ENCODE results near the gene PKLR. TPM values are rescaled to one million over a fixed set of nuclear protein-coding genes. Genes with fewer than 3 reads are reported as not detected.
A peak's percentile ranks its signal among the peaks of the same experiment; 100 is the strongest.

The PKLR gene
- total and polyA plus RNA-seq, 2 donors (not counting 1 experiment from before 2014, with no cell fraction given): not detected

DNA sequence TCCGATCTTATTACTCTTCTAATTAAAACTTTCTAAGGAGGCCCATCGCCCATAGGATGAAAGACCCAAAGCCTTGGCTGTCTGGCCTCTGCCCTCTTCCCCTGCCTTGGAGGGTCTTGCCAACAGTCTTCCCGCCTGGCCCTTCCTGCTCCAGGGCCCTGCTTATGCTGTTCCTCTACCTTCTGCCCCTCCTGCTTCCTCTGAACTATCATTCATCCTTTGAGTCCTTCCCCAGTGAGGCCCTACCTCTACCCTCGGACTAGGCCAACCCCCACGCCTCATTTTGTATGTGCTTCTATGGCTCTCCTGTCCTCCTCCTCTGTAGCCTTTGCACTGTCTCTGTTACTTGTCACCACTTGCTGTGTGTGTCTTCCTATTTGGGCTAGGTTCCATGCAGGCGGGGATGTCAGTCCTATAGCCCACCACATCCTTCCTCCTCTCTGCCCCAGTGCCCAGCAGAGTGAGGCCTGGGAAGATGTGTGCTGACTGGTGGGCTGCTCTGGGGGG is 24.8 kb upstream of the PKLR start:
- peak overlapping the region; percentile 57 for H3K4me3 Mint-ChIP-seq
- 93% methylated on average over 5 of the region's 6 CpGs for WGBS (ENCODE audit: insufficient coverage)
- no peak for ATAC-seq (ENCODE audit: low read depth)
- peaks cover 7 to 24% of the 10 kb centered on the region in 2 donors for H3K4me1 ChIP-seq (ENCODE audit: control insufficient read depth in 2 of 2, insufficient read depth in 2 of 2, low read length in 2 of 2)
- H3K79me2 ChIP-seq (ENCODE audit: control insufficient read depth, insufficient read depth, low read length): peaks cover 4% of the 10 kb centered on the region
- no peaks in the 10 kb centered on the region for H3K27me3 ChIP-seq (replicated peaks in 1 of 4; ENCODE audit: control extremely low read depth in 1 of 4, control insufficient read depth in 3 of 4, insufficient read depth in 4 of 4, low read length in 3 of 4)
- H3K27ac Mint-ChIP-seq: peak overlapping the region; percentile 23
- no peaks in the 10 kb centered on the region for H3K9me3 Mint-ChIP-seq (ENCODE audit: insufficient read depth)
- ChIA-PET POLR2A (interaction anchor here (0.6 kb wide), 1 partner anchor 302 kb away, joined by 3 read pairs; no protein-coding TSS in a partner anchor), CTCF (interaction anchor here (0.6 to 1.0 kb wide), 3 partner anchors 13 to 122 kb away, joined by 3 read pairs; no protein-coding TSS in a partner anchor)
- H3K4me1 Mint-ChIP-seq: peaks cover 12% of the 10 kb centered on the region
- H3K4me2 ChIP-seq (replicated peaks; ENCODE audit: low read depth, low read length, poor library complexity, severe bottlenecking): no peak overlapping the region
- no peaks in the 10 kb centered on the region for H3K9me3 ChIP-seq (ENCODE audit: control extremely low read depth in 1 of 3, control insufficient read depth in 2 of 3, insufficient read depth in 1 of 3, low read length in 2 of 3)
- H3K4me3 ChIP-seq (ENCODE audit: control extremely low read depth in 1 of 5, extremely low read depth in 1 of 5, insufficient read depth in 1 of 5, low read depth in 2 of 5, low read length in 4 of 5): no peak overlapping the region
- no peak overlapping the region for H2AFZ ChIP-seq (ENCODE audit: insufficient read depth, low read depth, low read length, poor library complexity, severe bottlenecking)
- no peaks in the 10 kb centered on the region for H3K27me3 Mint-ChIP-seq
- no peak for TF ChIP-seq EZH2 (IDR thresholded peaks at IDR 0.05; ENCODE audit: borderline replicate concordance, insufficient read depth, low read depth, low read length, poor library complexity, severe bottlenecking)
- TF ChIP-seq, protein P1, sequence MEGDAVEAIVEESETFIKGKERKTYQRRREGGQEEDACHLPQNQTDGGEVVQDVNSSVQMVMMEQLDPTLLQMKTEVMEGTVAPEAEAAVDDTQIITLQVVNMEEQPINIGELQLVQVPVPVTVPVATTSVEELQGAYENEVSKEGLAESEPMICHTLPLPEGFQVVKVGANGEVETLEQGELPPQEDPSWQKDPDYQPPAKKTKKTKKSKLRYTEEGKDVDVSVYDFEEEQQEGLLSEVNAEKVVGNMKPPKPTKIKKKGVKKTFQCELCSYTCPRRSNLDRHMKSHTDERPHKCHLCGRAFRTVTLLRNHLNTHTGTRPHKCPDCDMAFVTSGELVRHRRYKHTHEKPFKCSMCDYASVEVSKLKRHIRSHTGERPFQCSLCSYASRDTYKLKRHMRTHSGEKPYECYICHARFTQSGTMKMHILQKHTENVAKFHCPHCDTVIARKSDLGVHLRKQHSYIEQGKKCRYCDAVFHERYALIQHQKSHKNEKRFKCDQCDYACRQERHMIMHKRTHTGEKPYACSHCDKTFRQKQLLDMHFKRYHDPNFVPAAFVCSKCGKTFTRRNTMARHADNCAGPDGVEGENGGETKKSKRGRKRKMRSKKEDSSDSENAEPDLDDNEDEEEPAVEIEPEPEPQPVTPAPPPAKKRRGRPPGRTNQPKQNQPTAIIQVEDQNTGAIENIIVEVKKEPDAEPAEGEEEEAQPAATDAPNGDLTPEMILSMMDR (IDR thresholded peaks at IDR 0.05): no peak
- H3K27ac ChIP-seq (ENCODE audit: low read length in 2 of 2): peak overlapping the region in 1 of 2 donors; percentile 12
- no peak overlapping the region for H3K9ac ChIP-seq (ENCODE audit: low read length)
- intact Hi-C loops (cut with micrococcal nuclease): loop anchor here (10.0 kb wide), 1 partner anchor 1179 kb away; the partner anchor contains the start of gene MEF2D
- DNase-seq: peak; percentile 34
- no peaks in the 10 kb centered on the region for H4K20me1 ChIP-seq (ENCODE audit: control insufficient read depth, insufficient read depth, low read length, poor library complexity, severe bottlenecking)
- peaks cover 0 to 11% of the 10 kb centered on the region in 2 experiments for H3K36me3 ChIP-seq (replicated peaks in 1 of 2; ENCODE audit: control extremely low read depth in 1 of 2, control insufficient read depth in 1 of 2, extremely low read depth in 1 of 2, insufficient read depth in 2 of 2, low read length in 1 of 2)

DNA sequence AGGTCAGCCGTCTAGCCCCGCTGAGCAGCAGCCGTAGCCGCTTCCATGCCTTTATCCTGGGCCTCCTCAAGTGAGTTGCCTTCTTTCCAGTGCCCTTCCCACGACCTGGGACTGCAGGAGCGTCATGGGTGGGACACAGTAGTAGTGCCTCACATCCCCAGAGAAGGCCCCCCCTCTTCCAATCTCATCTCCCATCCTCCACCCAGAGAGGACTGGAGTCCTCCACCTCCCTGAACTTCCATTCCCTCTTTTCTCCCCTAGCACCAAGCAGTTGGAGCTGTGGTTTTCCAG is 24.3 kb upstream of the PKLR start:
- 93% methylated on average over 6 of the region's 6 CpGs for WGBS (ENCODE audit: insufficient coverage)
- Histone ChIP-seq H4K20me1 (ENCODE audit: control insufficient read depth, insufficient read depth, low read length, poor library complexity, severe bottlenecking) (no peaks in the 10 kb centered on the region), H3K36me3 (replicated peaks in 1 of 2; ENCODE audit: control extremely low read depth in 1 of 2, control insufficient read depth in 1 of 2, extremely low read depth in 1 of 2, insufficient read depth in 2 of 2, low read length in 1 of 2) (peaks cover 0 to 7% of the 10 kb centered on the region in 2 experiments), H3K4me2 (replicated peaks; ENCODE audit: low read depth, low read length, poor library complexity, severe bottlenecking) (peak overlapping the region; percentile 99), H3K9me3 (ENCODE audit: control extremely low read depth in 1 of 3, control insufficient read depth in 2 of 3, insufficient read depth in 1 of 3, low read length in 2 of 3) (peaks cover 0 to 1% (median 0%) of the 10 kb centered on the region in 3 donors), H3K27ac (ENCODE audit: low read length in 2 of 2) (no peak overlapping the region), H3K4me3 (ENCODE audit: control extremely low read depth in 1 of 5, extremely low read depth in 1 of 5, insufficient read depth in 1 of 5, low read depth in 2 of 5, low read length in 4 of 5) (no peak overlapping the region), H3K9ac (ENCODE audit: low read length) (no peak overlapping the region), H3K27me3 (replicated peaks in 1 of 4; ENCODE audit: control extremely low read depth in 1 of 4, control insufficient read depth in 3 of 4, insufficient read depth in 4 of 4, low read length in 3 of 4) (no peaks in the 10 kb centered on the region), H3K79me2 (ENCODE audit: control insufficient read depth, insufficient read depth, low read length) (peaks cover 4% of the 10 kb centered on the region), H2AFZ (ENCODE audit: insufficient read depth, low read depth, low read length, poor library complexity, severe bottlenecking) (no peak overlapping the region), H3K4me1 (ENCODE audit: control insufficient read depth in 2 of 2, insufficient read depth in 2 of 2, low read length in 2 of 2) (peaks cover 13 to 29% of the 10 kb centered on the region in 2 donors)
- DNase-seq (no peak), ATAC-seq (ENCODE audit: low read depth) (no peak)
- peaks cover 17% of the 10 kb centered on the region for H3K4me1 Mint-ChIP-seq
- intact Hi-C loops (cut with micrococcal nuclease): loop anchor here (10.0 kb wide), 1 partner anchor 1179 kb away; the partner anchor contains the start of gene MEF2D
- no peaks in the 10 kb centered on the region for H3K9me3 Mint-ChIP-seq (ENCODE audit: insufficient read depth)
- peak overlapping the region; percentile 57 for H3K4me3 Mint-ChIP-seq
- no peaks in the 10 kb centered on the region for H3K27me3 Mint-ChIP-seq
- ChIA-PET POLR2A (interaction anchor here (0.6 kb wide), 1 partner anchor 302 kb away, joined by 3 read pairs; no protein-coding TSS in a partner anchor), CTCF (interaction anchor here (3.0 to 6.5 kb wide), 2 partner anchors 74 to 178 kb away, joined by 9 to 128 read pairs; no protein-coding TSS in a partner anchor)
- no peak for TF ChIP-seq EZH2 (IDR thresholded peaks at IDR 0.05; ENCODE audit: borderline replicate concordance, insufficient read depth, low read depth, low read length, poor library complexity, severe bottlenecking)
- TF ChIP-seq, protein P1 (IDR thresholded peaks at IDR 0.05): no peak
- peak overlapping the region; percentile 23 for H3K27ac Mint-ChIP-seq

Measured in B cell (primary cell).